CD14-positive monocyte (primary cell): Measurements from ENCODE around the gene ANP32A. TPM values are rescaled to one million over a fixed set of nuclear protein-coding genes. Genes with fewer than 3 reads are reported as not detected.
A peak's percentile ranks its signal among the peaks of the same experiment; 100 is the strongest.

ENCODE experiments used
- DNase-seq, 3 donors: peaks; one replicate each; pipeline ENCODE4 v3.0.0-alpha.2; 2011 to 2022
- H2AFZ ChIP-seq: 2 replicates; pipeline ENCODE4 v1.6.0; 2012; ENCODE audit warnings: mild to moderate bottlenecking, low read depth, low read length, inconsistent platforms; ENCODE audit not compliant: insufficient read depth, poor library complexity, severe bottlenecking
- H3K27ac ChIP-seq, 2 donors: 1 replicate in 1 of 2; 2 replicates in 1 of 2; pipeline ENCODE4 v1.5.1; 2012 to 2013; ENCODE audit warnings: low read length in 2 of 2, control low read depth in 1 of 2, inconsistent platforms in 1 of 2, low read depth in 1 of 2, mild to moderate bottlenecking in 1 of 2
- H3K27me3 ChIP-seq, 2 donors: one replicate each; pipeline versions ENCODE4 v1.6.0 to v1.6.1; 2011 to 2013; ENCODE audit warnings: low read length in 2 of 2; ENCODE audit not compliant: control insufficient read depth in 2 of 2, insufficient read depth in 2 of 2
- H3K36me3 ChIP-seq, 2 donors: replicated peaks in 1 of 2; 1 replicate in 1 of 2; 2 replicates in 1 of 2; pipeline versions ENCODE4 v1.5.1 to v1.6.1; 2012 to 2013; ENCODE audit warnings: low read length in 2 of 2, control low read depth in 1 of 2, inconsistent platforms in 1 of 2, mild to moderate bottlenecking in 1 of 2; ENCODE audit not compliant: insufficient read depth in 2 of 2, control insufficient read depth in 1 of 2
- H3K4me1 ChIP-seq, 2 donors: 1 replicate in 1 of 2; 2 replicates in 1 of 2; pipeline versions ENCODE4 v1.5.1 to v1.6.1; 2012 to 2013; ENCODE audit warnings: low read length in 2 of 2, control low read depth in 1 of 2, inconsistent platforms in 1 of 2, mild to moderate bottlenecking in 1 of 2, moderate library complexity in 1 of 2; ENCODE audit not compliant: insufficient read depth in 2 of 2, control insufficient read depth in 1 of 2
- H3K4me2 ChIP-seq: replicated peaks from 2 replicates; pipeline ENCODE3; 2012; ENCODE audit warnings: low read length, moderate library complexity, mild to moderate bottlenecking; ENCODE audit not compliant: poor library complexity, severe bottlenecking; ENCODE audit errors: extremely low read depth
- H3K4me3 ChIP-seq, 3 experiments: fragments of 200-600 bp in 1 of 3; sonication (generic) in 1 of 3; replicated peaks in 1 of 3; 1 replicate in 2 of 3; 2 replicates in 1 of 3; pipeline ENCODE4 v1.5.1; 2011 to 2013; ENCODE audit warnings: low read length in 3 of 3, mild to moderate bottlenecking in 3 of 3, control low read depth in 2 of 3, low read depth in 2 of 3, inconsistent platforms in 1 of 3, moderate library complexity in 1 of 3
- H3K79me2 ChIP-seq: 2 replicates; pipeline ENCODE4 v1.6.0; 2012; ENCODE audit warnings: mild to moderate bottlenecking, control low read depth, inconsistent platforms, low read length, moderate library complexity; ENCODE audit not compliant: insufficient read depth
- H3K9ac ChIP-seq: 2 replicates; pipeline ENCODE4 v1.6.0; 2017; ENCODE audit warnings: low read length, mild to moderate bottlenecking; ENCODE audit not compliant: insufficient read depth, poor library complexity, severe bottlenecking
- H3K9me3 ChIP-seq, 2 donors: replicated peaks in 1 of 2; 1 replicate in 1 of 2; 2 replicates in 1 of 2; pipeline versions ENCODE4 v1.5.1 to v1.6.1; 2012 to 2013; ENCODE audit warnings: low read length in 2 of 2, control low read depth in 1 of 2; ENCODE audit not compliant: control insufficient read depth in 1 of 2, insufficient read depth in 1 of 2
- H4K20me1 ChIP-seq: 2 replicates; pipeline ENCODE4 v1.6.0; 2012; ENCODE audit warnings: mild to moderate bottlenecking, low read length, control low read depth, moderate library complexity; ENCODE audit not compliant: insufficient read depth
- H3K27ac Mint-ChIP-seq, 7 donors: one replicate each; pipeline ENCODE4 v1.8.0; 2020; ENCODE audit warnings: mild to moderate bottlenecking in 7 of 7, mixed read lengths in 7 of 7, moderate library complexity in 6 of 7, inconsistent platforms in 2 of 7
- H3K27me3 Mint-ChIP-seq, 3 donors: one replicate each; pipeline ENCODE4 v1.8.0; 2021 to 2022; ENCODE audit warnings: low read depth in 3 of 3, mild to moderate bottlenecking in 3 of 3, mixed read lengths in 3 of 3, moderate library complexity in 3 of 3, inconsistent platforms in 1 of 3
- H3K36me3 Mint-ChIP-seq, 2 donors: one replicate each; pipeline ENCODE4 v1.8.0; 2020; ENCODE audit warnings: mixed read lengths in 2 of 2, inconsistent platforms in 1 of 2, mild to moderate bottlenecking in 1 of 2
- H3K4me1 Mint-ChIP-seq: one replicate; pipeline ENCODE4 v1.8.0; 2020; ENCODE audit warnings: mild to moderate bottlenecking, mixed read lengths
- H3K4me3 Mint-ChIP-seq, 2 donors: one replicate each; pipeline ENCODE4 v1.8.0; 2020; ENCODE audit warnings: mild to moderate bottlenecking in 2 of 2, mixed read lengths in 2 of 2, moderate library complexity in 1 of 2
- H3K9me3 Mint-ChIP-seq, 7 donors: one replicate each; pipeline ENCODE4 v1.8.0; 2020 to 2022; ENCODE audit warnings: mixed read lengths in 7 of 7, mild to moderate bottlenecking in 6 of 7, moderate library complexity in 6 of 7, inconsistent platforms in 2 of 7
- WGBS: methylation state at CpG from one replicate; pipeline ENCODE4 v1.1.5; 2013; ENCODE audit warnings: missing lambda C conversion rate; ENCODE audit not compliant: insufficient coverage; 5-methylcytosine and 5-hydroxymethylcytosine counted together
- intact Hi-C, 2 donors: fragments of 100-400 bp; cut with micrococcal nuclease; formaldehyde crosslinking; loops; one replicate each; pipeline versions ENCODE4 v1.15.0 to v1.15.1; 2023
- polyA plus RNA-seq, 3 donors: library from polyadenylated mRNA; depleted of rRNA in 1 of 3; unstranded in 2 of 3; stranded (reverse) in 1 of 3; fragments of 300-500 nt in 2 of 3; fragments of >200 nt in 1 of 3; fragmentation: Illumina TruSeq in 2 of 3; gene quantifications; 1 replicate in 2 of 3; 2 replicates in 1 of 3; pipeline ENCODE4 v1.2.3, GENCODE V29; 2012 to 2021
- TF ChIP-seq, protein P1 (sequence below): fragments of 200-600 bp; IDR thresholded peaks from one replicate; pipeline ENCODE4 v1.8.0; 2022; ENCODE audit warnings: antibody characterized with exemption, mild to moderate bottlenecking

The ANP32A gene
- polyA plus RNA-seq, 3 donors, result 75.4 to 98.8 (median 86.8) TPM

DNA sequence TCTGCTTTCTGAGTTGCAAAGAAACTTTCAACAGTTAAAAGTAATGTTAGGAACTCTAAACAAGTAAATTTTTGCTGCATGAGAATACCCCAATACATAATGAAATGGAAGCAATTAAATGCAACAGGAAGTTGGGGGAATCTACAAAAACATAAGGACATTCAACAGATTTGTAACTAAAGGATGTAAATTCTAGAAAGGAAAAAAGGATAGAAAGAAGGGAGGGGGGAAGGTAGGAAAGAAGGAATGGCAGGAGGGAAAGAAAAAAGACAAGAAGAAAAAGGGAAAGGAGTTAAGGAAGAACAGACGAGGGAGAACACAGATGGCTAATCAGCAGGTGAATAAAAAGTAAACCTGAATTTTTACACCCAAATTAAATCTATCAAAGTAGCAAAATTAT, 22.3 kb upstream of the ANP32A start:
- Histone ChIP-seq H3K27me3 (peaks cover 56 to 78% of the 10 kb centered on the region in 2 donors), H3K9me3 (peaks cover 3 to 8% of the 10 kb centered on the region in 2 donors), H3K9ac (no peak overlapping the region), H3K4me1 (peaks cover 7% of the 10 kb centered on the region in 2 donors), H3K4me2 (no peak overlapping the region), H2AFZ (no peak overlapping the region), H4K20me1 (no peaks in the 10 kb centered on the region), H3K79me2 (no peaks in the 10 kb centered on the region), H3K27ac (no peak overlapping the region), H3K36me3 (no peaks in the 10 kb centered on the region), H3K4me3 (no peak overlapping the region)
- peaks cover 0 to 3% of the 10 kb centered on the region in 2 donors for H3K36me3 Mint-ChIP-seq
- peak overlapping the region in 1 of 2 donors; percentile 92 for H3K4me3 Mint-ChIP-seq
- H3K27me3 Mint-ChIP-seq, result peaks cover 56 to 76% (median 61%) of the 10 kb centered on the region in 3 donors
- TF ChIP-seq, protein P1, sequence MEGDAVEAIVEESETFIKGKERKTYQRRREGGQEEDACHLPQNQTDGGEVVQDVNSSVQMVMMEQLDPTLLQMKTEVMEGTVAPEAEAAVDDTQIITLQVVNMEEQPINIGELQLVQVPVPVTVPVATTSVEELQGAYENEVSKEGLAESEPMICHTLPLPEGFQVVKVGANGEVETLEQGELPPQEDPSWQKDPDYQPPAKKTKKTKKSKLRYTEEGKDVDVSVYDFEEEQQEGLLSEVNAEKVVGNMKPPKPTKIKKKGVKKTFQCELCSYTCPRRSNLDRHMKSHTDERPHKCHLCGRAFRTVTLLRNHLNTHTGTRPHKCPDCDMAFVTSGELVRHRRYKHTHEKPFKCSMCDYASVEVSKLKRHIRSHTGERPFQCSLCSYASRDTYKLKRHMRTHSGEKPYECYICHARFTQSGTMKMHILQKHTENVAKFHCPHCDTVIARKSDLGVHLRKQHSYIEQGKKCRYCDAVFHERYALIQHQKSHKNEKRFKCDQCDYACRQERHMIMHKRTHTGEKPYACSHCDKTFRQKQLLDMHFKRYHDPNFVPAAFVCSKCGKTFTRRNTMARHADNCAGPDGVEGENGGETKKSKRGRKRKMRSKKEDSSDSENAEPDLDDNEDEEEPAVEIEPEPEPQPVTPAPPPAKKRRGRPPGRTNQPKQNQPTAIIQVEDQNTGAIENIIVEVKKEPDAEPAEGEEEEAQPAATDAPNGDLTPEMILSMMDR, result no peak
- WGBS, result no CpG with 5 or more reads among the region's 1 CpG
- peaks cover 10% of the 10 kb centered on the region for H3K4me1 Mint-ChIP-seq
- H3K9me3 Mint-ChIP-seq, result peaks cover 0 to 6% (median 3%) of the 10 kb centered on the region in 7 donors
- DNase-seq, result no peak
- intact Hi-C loops, result no loop called here
- H3K27ac Mint-ChIP-seq, result no peak overlapping the region

DNA sequence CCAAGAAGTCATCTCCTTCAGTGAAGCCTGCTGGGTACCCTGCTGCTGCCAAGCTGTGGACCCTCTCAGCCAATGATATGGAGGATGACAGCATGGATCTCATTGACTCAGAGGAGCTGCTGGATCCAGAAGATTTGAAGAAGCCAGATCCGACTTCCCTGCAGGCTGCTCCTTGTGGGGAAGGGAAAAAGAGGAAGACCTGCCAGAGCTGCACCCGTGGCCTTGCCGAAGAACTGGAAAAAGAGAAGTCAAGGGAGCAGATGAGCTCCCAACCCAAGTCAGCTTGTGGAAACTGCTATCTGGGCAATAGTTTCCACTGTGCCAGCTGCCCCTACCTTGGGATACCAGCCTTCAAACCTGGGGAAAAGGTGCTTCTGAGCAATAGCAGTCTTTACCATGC, 13.7 kb upstream of the ANP32A start:
- H3K4me3 ChIP-seq, result no peak overlapping the region
- H3K9me3 ChIP-seq, result peaks cover 8 to 19% of the 10 kb centered on the region in 2 donors
- DNase-seq, result peak in 2 of 3 donors; percentile 54 to 71
- peak overlapping the region in 1 of 2 donors; percentile 46 for H3K4me3 Mint-ChIP-seq
- TF ChIP-seq, protein P1, result no peak
- H3K4me1 ChIP-seq, result peaks cover 8 to 12% of the 10 kb centered on the region in 2 donors
- intact Hi-C loops, result loop anchor here in 1 of 2 donors (10.0 kb wide), 1 partner anchor 100 kb away; no protein-coding TSS in a partner anchor
- H3K27me3 Mint-ChIP-seq, result peaks cover 14 to 15% (median 15%) of the 10 kb centered on the region in 3 donors
- no peak overlapping the region for H3K27ac ChIP-seq
- H3K4me1 Mint-ChIP-seq, result peaks cover 10% of the 10 kb centered on the region
- no peaks in the 10 kb centered on the region for H3K79me2 ChIP-seq
- H4K20me1 ChIP-seq, result no peaks in the 10 kb centered on the region
- H3K27ac Mint-ChIP-seq, result peak overlapping the region in 1 of 7 donors; percentile 64
- H2AFZ ChIP-seq, result no peak overlapping the region
- H3K9me3 Mint-ChIP-seq, result peaks cover 8 to 30% (median 23%) of the 10 kb centered on the region in 7 donors
- 4% methylated on average over 3 of the region's 3 CpGs for WGBS
- no peaks in the 10 kb centered on the region for H3K36me3 ChIP-seq
- H3K27me3 ChIP-seq, result peaks cover under 1 to 8% of the 10 kb centered on the region in 2 donors
- H3K9ac ChIP-seq, result no peak overlapping the region
- H3K36me3 Mint-ChIP-seq, result no peaks in the 10 kb centered on the region
- H3K4me2 ChIP-seq, result no peak overlapping the region
